ENCODE data around the gene APEX2. TPM values are rescaled to one million over a fixed set of nuclear protein-coding genes. Genes with fewer than 3 reads are reported as not detected.
"Not testable (repeated sequence)": the region's sequence is repeated elsewhere in the genome, so short reads cannot be mapped to it uniquely, and the experiment has no call there.

APEX2 gene
- total RNA-seq, 1 donor from 2014 or later: 14.2 TPM

DNA sequence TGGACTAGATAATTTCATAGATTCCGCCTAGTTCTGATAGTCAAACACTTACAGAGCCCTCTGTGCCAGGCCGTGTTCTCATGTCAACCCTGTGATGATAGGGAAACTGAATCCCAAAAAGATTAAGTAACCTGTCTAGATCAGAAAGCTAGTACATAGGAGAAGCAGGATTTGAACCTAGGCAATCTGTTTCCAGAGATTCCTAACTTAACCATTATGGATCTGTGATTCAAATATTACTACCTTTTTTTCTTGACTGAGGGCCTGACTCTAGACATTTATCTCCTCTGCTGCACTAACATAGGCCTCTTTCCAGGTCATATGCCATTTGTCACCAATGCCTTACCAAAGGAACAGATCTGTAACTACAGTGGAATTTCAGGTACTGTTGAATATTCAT is 29.1 kb downstream of the APEX2 start:
- Histone ChIP-seq H3K36me3 (no peaks in the 10 kb centered on the region), H3K4me1 (no peaks in the 10 kb centered on the region), H3K4me3 (no peak overlapping the region), H3K27me3 (no peaks in the 10 kb centered on the region), H3K27ac (no peak overlapping the region), H3K9me3 (no peaks in the 10 kb centered on the region)
- intact Hi-C loops (cut with DNase I): loop anchor here (10.0 kb wide), 1 partner anchor 1586 kb away; no protein-coding TSS in a partner anchor
- DNase-seq (ENCODE audit: extremely low spot score in 2 of 2): no peak
- TF ChIP-seq POLR2A (IDR thresholded peaks at IDR 0.05) (no peak), CTCF (IDR thresholded peaks at IDR 0.05) (no peak), POLR2AphosphoS5 (IDR thresholded peaks at IDR 0.05; ENCODE audit: insufficient read depth in 1 of 2, low read depth in 1 of 2) (no peak)

GRCh38 chrX:55030271-55031205 is 30.4 kb downstream of the APEX2 start, which contains the start of gene ALAS2:
TSS of gene ALAS2 (minus strand) at chrX:55030977. CDS start at chrX:55026000, 4,977 bp downstream.
- TF ChIP-seq CTCF (IDR thresholded peaks at IDR 0.05) (no peak), POLR2A (IDR thresholded peaks at IDR 0.05) (no peak), POLR2AphosphoS5 (IDR thresholded peaks at IDR 0.05; ENCODE audit: insufficient read depth in 1 of 2, low read depth in 1 of 2) (no peak)
- intact Hi-C loops (cut with DNase I): no loop called here

GRCh38 chrX:55033429-55033828 is 33.3 kb downstream of the APEX2 start:
- H3K27me3 ChIP-seq: no peaks in the 10 kb centered on the region
- no peak for DNase-seq (ENCODE audit: extremely low spot score in 2 of 2)
- intact Hi-C loops (cut with DNase I): no loop called here
- TF ChIP-seq CTCF (IDR thresholded peaks at IDR 0.05) (no peak), POLR2AphosphoS5 (IDR thresholded peaks at IDR 0.05; ENCODE audit: insufficient read depth in 1 of 2, low read depth in 1 of 2) (no peak), POLR2A (IDR thresholded peaks at IDR 0.05) (no peak)
- H3K9me3 ChIP-seq: no peaks in the 10 kb centered on the region
- no peaks in the 10 kb centered on the region for H3K4me1 ChIP-seq
- H3K27ac ChIP-seq: no peak overlapping the region
- H3K4me3 ChIP-seq: no peak overlapping the region
- H3K36me3 ChIP-seq: no peaks in the 10 kb centered on the region

More at GRCh38 chrX:55030271-55031205, 30.4 kb downstream of the APEX2 start, which contains the start of gene ALAS2:
- H3K27me3 ChIP-seq: no peaks in the 10 kb centered on the region
- H3K36me3 ChIP-seq: no peaks in the 10 kb centered on the region
- DNase-seq (ENCODE audit: extremely low spot score in 2 of 2): no peak
- no peaks in the 10 kb centered on the region for H3K4me1 ChIP-seq
- H3K9me3 ChIP-seq: no peaks in the 10 kb centered on the region
- no peak within 1 kb of the TSS for H3K27ac ChIP-seq
- H3K4me3 ChIP-seq: no peak within 1 kb of the TSS

DNA sequence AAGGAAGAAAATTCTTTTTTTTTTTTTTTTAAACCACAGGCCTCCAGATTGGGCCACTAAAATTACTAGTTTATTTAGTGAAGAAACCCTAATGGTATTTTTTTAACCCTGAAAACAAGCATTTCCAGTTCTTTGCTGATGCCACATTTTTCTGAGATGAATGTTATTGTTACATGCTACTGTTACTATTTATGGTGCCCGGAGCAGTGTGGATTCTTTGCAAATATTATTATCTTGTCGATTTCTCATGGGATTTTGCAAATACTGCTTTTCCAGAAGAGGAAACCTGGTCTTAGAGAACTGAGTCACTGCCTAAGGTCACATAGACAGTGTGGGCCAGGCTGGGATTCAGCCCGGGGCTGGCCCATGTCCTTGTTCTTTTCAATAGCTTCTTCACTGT is 39.3 kb downstream of the APEX2 start:
- intact Hi-C loops (cut with DNase I): no loop called here
- no peaks in the 10 kb centered on the region for H3K4me1 ChIP-seq
- no peaks in the 10 kb centered on the region for H3K36me3 ChIP-seq
- no peaks in the 10 kb centered on the region for H3K9me3 ChIP-seq
- no peaks in the 10 kb centered on the region for H3K27me3 ChIP-seq
- H3K27ac ChIP-seq: no peak overlapping the region
- no peak overlapping the region for H3K4me3 ChIP-seq
- TF ChIP-seq POLR2A (IDR thresholded peaks at IDR 0.05) (no peak), POLR2AphosphoS5 (IDR thresholded peaks at IDR 0.05; ENCODE audit: insufficient read depth in 1 of 2, low read depth in 1 of 2) (no peak), CTCF (IDR thresholded peaks at IDR 0.05) (no peak)
- DNase-seq (ENCODE audit: extremely low spot score in 2 of 2): no peak

DNA sequence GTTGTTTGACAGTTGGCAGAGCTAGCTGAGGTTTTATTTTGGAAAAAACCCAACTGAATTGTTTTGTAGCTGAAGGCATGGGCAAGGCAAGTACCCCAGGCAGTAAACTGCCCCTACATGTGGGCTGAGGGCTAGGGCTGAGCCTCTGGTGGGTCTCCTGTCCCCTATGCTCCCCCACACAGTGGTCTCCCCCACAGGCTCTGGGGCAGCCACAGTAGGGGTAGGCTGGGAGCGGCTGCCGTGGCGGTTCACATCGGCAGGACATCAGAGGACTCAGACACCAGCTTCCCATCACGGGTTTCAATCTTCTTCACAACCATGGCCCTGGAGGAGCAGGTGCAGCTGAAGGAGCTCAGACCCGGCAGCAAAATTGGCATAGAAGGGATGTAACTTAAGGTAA is 41.4 kb downstream of the APEX2 start:
- Histone ChIP-seq H3K36me3 (no peaks in the 10 kb centered on the region), H3K4me1 (no peaks in the 10 kb centered on the region), H3K27me3 (no peaks in the 10 kb centered on the region), H3K4me3 (no peak overlapping the region), H3K9me3 (no peaks in the 10 kb centered on the region), H3K27ac (no peak overlapping the region)
- TF ChIP-seq POLR2AphosphoS5 (IDR thresholded peaks at IDR 0.05; ENCODE audit: insufficient read depth in 1 of 2, low read depth in 1 of 2) (no peak), POLR2A (IDR thresholded peaks at IDR 0.05) (no peak), CTCF (IDR thresholded peaks at IDR 0.05) (no peak)
- DNase-seq (ENCODE audit: extremely low spot score in 2 of 2): no peak
- intact Hi-C loops (cut with DNase I): loop anchor here (10.0 kb wide), 1 partner anchor 107 kb away; no protein-coding TSS in a partner anchor

- intact Hi-C loops (cut with DNase I); H3K9me3 ChIP-seq: not testable (repeated sequence)
Measured at GRCh38 chrX:55050599-55050998, 50.4 kb downstream of the APEX2 start.

More at GRCh38 chrX:55050599-55050998, 50.4 kb downstream of the APEX2 start:
- DNase-seq (ENCODE audit: extremely low spot score in 2 of 2); H3K27me3 ChIP-seq; H3K4me1 ChIP-seq; H3K4me3 ChIP-seq; H3K27ac ChIP-seq; H3K36me3 ChIP-seq: not testable (repeated sequence)

All from vagina (tissue), 2 donors.